ENCODE data around the gene PRR22. TPM values are rescaled to one million over a fixed set of nuclear protein-coding genes. Genes with fewer than 3 reads are reported as not detected.
"Not testable (repeated sequence)": the region's sequence is repeated elsewhere in the genome, so short reads cannot be mapped to it uniquely, and the experiment has no call there.

The PRR22 gene
- total RNA-seq, 2 experiments from 2014 or later = 2.1 to 6.0 TPM

DNA sequence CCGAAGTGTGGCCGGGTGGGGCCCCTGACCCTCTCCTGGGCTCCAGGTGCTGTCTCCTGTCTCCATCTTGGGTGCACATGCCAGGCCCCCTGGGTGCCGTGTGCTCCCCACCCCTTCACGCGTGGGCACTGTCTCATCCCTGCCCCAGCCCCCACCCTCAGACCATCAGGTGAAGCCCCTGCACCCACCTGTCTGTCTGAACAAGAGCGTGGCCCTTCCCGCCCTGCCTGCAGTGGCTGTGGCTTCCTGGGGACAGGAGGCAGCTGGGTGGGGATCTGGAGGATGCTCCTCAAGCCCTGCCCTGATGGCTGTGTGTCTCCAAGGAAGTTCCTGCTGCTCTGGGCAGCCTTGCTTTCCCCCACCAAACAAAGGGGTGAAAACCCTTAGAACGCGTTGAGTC, 2.2 kb downstream of the PRR22 start:
- H3K27ac Mint-ChIP-seq = no peak overlapping the region
- H3K4me1 Mint-ChIP-seq = no peaks in the 10 kb centered on the region
- no peaks in the 10 kb centered on the region for H3K27me3 Mint-ChIP-seq
- no peaks in the 10 kb centered on the region for H3K9me3 Mint-ChIP-seq (ENCODE audit: low read depth)
- CTCF ChIA-PET = no interaction called here
- no peak for ATAC-seq
- DNase-seq = no peak
- H3K4me3 Mint-ChIP-seq = no peak overlapping the region
- peaks cover 11% of the 10 kb centered on the region for H3K36me3 Mint-ChIP-seq

- H3K27me3 Mint-ChIP-seq; H3K36me3 Mint-ChIP-seq; H3K4me1 Mint-ChIP-seq; DNase-seq; ATAC-seq; H3K4me3 Mint-ChIP-seq; H3K27ac Mint-ChIP-seq; H3K9me3 Mint-ChIP-seq (ENCODE audit: low read depth): not testable (repeated sequence)
- CTCF ChIA-PET = interaction anchor here (0.8 kb wide), 1 partner anchor 23 kb away, joined by 3 read pairs; no protein-coding TSS in a partner anchor
Measured at GRCh38 chr19:5780916-5781315, 3.6 kb downstream of the PRR22 start.

- CTCF ChIA-PET = no interaction called here
- no peak overlapping the region for H3K27ac Mint-ChIP-seq
Measured at GRCh38 chr19:5778402-5778801, 6.1 kb downstream of the PRR22 start.

GRCh38 chr19:5775668-5776309, 8.8 kb downstream of the PRR22 start:
- H3K27ac Mint-ChIP-seq = no peak overlapping the region
- H3K9me3 Mint-ChIP-seq (ENCODE audit: low read depth) = no peaks in the 10 kb centered on the region
- no peak overlapping the region for H3K4me3 Mint-ChIP-seq
- CTCF ChIA-PET = no interaction called here
- H3K4me1 Mint-ChIP-seq = no peaks in the 10 kb centered on the region
- ATAC-seq = no peak
- H3K36me3 Mint-ChIP-seq = no peaks in the 10 kb centered on the region
- H3K27me3 Mint-ChIP-seq = no peaks in the 10 kb centered on the region
- DNase-seq = no peak

More at GRCh38 chr19:5778402-5778801, 6.1 kb downstream of the PRR22 start:
- no peak for DNase-seq
- Mint-ChIP-seq H3K9me3 (ENCODE audit: low read depth) (no peaks in the 10 kb centered on the region), H3K27me3 (no peaks in the 10 kb centered on the region), H3K4me1 (no peaks in the 10 kb centered on the region), H3K4me3 (no peak overlapping the region), H3K36me3 (no peaks in the 10 kb centered on the region)
- no peak for ATAC-seq

DNA sequence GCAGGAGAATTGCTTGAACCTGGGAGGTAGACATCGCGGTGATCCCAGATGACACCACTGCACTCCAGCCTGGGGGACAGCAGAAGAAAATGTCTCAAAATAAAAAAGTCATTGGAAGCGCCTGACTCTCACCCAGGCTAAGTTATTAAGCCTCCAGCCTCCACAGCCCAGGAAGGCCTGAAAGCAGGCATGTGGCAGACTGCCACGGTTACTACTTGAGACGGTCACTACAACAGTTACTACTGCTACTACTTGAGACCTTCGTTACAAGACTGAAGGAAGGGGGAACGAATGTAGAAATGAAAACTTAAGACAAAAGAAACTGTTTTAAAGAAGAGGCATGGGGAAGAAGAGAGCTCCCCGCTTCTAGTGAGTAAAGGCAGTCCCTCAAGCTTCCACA, 9.6 kb downstream of the PRR22 start:
- Mint-ChIP-seq H3K36me3 (no peaks in the 10 kb centered on the region), H3K27me3 (no peaks in the 10 kb centered on the region), H3K4me1 (no peaks in the 10 kb centered on the region), H3K27ac (no peak overlapping the region), H3K4me3 (no peak overlapping the region), H3K9me3 (ENCODE audit: low read depth) (no peaks in the 10 kb centered on the region)
- CTCF ChIA-PET = no interaction called here
- DNase-seq (no peak), ATAC-seq (no peak)

- H3K27me3 Mint-ChIP-seq = no peaks in the 10 kb centered on the region
- H3K9me3 Mint-ChIP-seq (ENCODE audit: low read depth) = no peaks in the 10 kb centered on the region
- no peak overlapping the region for H3K4me3 Mint-ChIP-seq
- ATAC-seq = no peak
- CTCF ChIA-PET = interaction anchor here (0.9 kb wide), 1 partner anchor 31 kb away, joined by 3 read pairs; no protein-coding TSS in a partner anchor
- H3K36me3 Mint-ChIP-seq = no peaks in the 10 kb centered on the region
- H3K4me1 Mint-ChIP-seq = no peaks in the 10 kb centered on the region
- no peak overlapping the region for H3K27ac Mint-ChIP-seq
- DNase-seq = no peak
Measured at GRCh38 chr19:5773276-5773675, 11.3 kb downstream of the PRR22 start.

- ATAC-seq (no peak), DNase-seq (no peak)
- no peaks in the 10 kb centered on the region for H3K9me3 Mint-ChIP-seq (ENCODE audit: low read depth)
- H3K4me1 Mint-ChIP-seq = no peaks in the 10 kb centered on the region
- H3K36me3 Mint-ChIP-seq = no peaks in the 10 kb centered on the region
- H3K4me3 Mint-ChIP-seq = no peak overlapping the region
- no peak overlapping the region for H3K27ac Mint-ChIP-seq
- no peaks in the 10 kb centered on the region for H3K27me3 Mint-ChIP-seq
- CTCF ChIA-PET = interaction anchor here (0.9 kb wide), 2 partner anchors 22 to 32 kb away, joined by 3 read pairs; no protein-coding TSS in a partner anchor
Measured at GRCh38 chr19:5772416-5772815, 12.1 kb downstream of the PRR22 start.

- no peaks in the 10 kb centered on the region for H3K27me3 Mint-ChIP-seq
- H3K27ac Mint-ChIP-seq = no peak overlapping the region
- H3K36me3 Mint-ChIP-seq = no peaks in the 10 kb centered on the region
- DNase-seq (no peak), ATAC-seq (no peak)
- H3K4me1 Mint-ChIP-seq = no peaks in the 10 kb centered on the region
- H3K4me3 Mint-ChIP-seq = no peak overlapping the region
- no peaks in the 10 kb centered on the region for H3K9me3 Mint-ChIP-seq (ENCODE audit: low read depth)
- CTCF ChIA-PET = no interaction called here
Measured at GRCh38 chr19:5767949-5768348, 16.6 kb downstream of the PRR22 start.

GRCh38 chr19:5765220-5765619, 19.3 kb downstream of the PRR22 start:
- Mint-ChIP-seq H3K4me1 (no peaks in the 10 kb centered on the region), H3K27me3 (no peaks in the 10 kb centered on the region), H3K9me3 (ENCODE audit: low read depth) (peaks cover 5% of the 10 kb centered on the region), H3K27ac (no peak overlapping the region), H3K4me3 (no peak overlapping the region), H3K36me3 (no peaks in the 10 kb centered on the region)
- CTCF ChIA-PET = no interaction called here
- DNase-seq (no peak), ATAC-seq (no peak)

- DNase-seq (no peak), ATAC-seq (no peak)
- Mint-ChIP-seq H3K9me3 (ENCODE audit: low read depth) (peaks cover 5% of the 10 kb centered on the region), H3K4me1 (no peaks in the 10 kb centered on the region), H3K36me3 (no peaks in the 10 kb centered on the region), H3K27ac (no peak overlapping the region), H3K27me3 (no peaks in the 10 kb centered on the region), H3K4me3 (no peak overlapping the region)
- CTCF ChIA-PET = no interaction called here
Measured at GRCh38 chr19:5762608-5763217, 21.8 kb downstream of the PRR22 start.

DNA sequence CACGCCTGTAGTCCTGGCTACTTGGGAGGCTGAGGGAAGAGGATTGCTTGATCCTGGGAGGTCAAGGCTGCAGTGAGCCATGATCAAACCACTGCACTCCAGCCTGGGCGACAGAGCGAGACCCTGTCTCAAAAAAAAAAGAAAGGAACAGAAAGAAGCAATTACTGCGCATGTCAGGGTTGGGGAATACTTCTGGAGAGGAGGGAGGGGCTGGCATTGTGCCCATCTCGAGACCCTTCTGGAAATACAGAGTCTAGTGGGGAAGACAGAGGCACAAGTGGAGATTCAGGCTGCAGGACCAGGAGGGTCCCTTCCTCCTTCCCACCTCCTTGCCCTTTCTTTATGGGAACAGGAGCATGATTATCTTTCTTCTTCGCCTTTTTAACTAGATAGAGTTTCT, 30.8 kb downstream of the PRR22 start:
- ATAC-seq = no peak
- no peak overlapping the region for H3K27ac Mint-ChIP-seq
- peaks cover 2% of the 10 kb centered on the region for H3K27me3 Mint-ChIP-seq
- no peaks in the 10 kb centered on the region for H3K9me3 Mint-ChIP-seq (ENCODE audit: low read depth)
- CTCF ChIA-PET = interaction anchor here (0.7 kb wide), 1 partner anchor 41 kb away, joined by 4 read pairs; no protein-coding TSS in a partner anchor
- no peaks in the 10 kb centered on the region for H3K36me3 Mint-ChIP-seq
- DNase-seq = no peak
- H3K4me1 Mint-ChIP-seq = no peaks in the 10 kb centered on the region
- H3K4me3 Mint-ChIP-seq = no peak overlapping the region

DNA sequence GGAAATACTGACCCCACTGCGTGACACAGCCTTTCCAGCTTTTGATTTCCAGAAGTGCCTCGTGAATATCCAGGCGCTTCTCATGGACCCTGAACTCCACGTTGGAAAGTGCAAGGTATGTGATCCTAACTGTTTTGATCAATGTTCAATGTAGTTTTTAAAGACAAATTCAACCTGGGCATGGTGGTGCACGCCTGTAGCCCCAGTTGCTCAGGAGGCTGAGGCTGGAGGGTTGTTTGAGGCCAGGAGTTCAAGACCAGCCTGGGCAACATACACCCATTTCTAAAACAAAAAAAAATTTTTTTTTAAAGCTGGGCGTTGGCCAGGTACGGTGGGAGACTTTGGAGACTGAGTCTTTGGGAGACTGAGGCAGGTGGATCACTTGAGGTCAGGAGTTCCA, 32.8 kb downstream of the PRR22 start:
- CTCF ChIA-PET = no interaction called here
- DNase-seq = no peak
- Mint-ChIP-seq H3K9me3 (ENCODE audit: low read depth) (no peaks in the 10 kb centered on the region), H3K27me3 (peaks cover 4% of the 10 kb centered on the region), H3K36me3 (no peaks in the 10 kb centered on the region), H3K27ac (no peak overlapping the region), H3K4me3 (no peak overlapping the region), H3K4me1 (no peaks in the 10 kb centered on the region)
- ATAC-seq = no peak

DNA sequence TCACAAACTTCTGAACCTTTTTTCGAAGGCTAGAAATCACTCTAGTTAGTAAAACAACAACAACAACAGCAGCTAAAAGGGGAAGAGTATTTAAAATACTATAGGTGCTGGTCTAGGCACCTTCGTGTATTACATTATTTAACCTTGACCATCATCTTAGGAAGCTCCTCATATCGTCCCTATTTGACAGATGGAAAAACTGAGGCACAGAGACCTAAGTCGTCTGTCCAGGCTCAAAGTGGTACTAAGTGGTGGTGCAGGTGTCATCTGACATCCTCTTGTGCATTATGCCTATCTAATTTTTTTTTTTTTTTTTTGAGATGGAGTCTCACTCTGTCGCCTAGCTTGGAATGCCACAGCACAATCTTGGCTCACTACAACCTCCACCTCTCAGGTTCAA, 35.0 kb downstream of the PRR22 start:
- DNase-seq (no peak), ATAC-seq (no peak)
- Mint-ChIP-seq H3K4me3 (no peak overlapping the region), H3K9me3 (ENCODE audit: low read depth) (no peaks in the 10 kb centered on the region), H3K4me1 (no peaks in the 10 kb centered on the region), H3K27ac (no peak overlapping the region), H3K36me3 (no peaks in the 10 kb centered on the region), H3K27me3 (peaks cover 7% of the 10 kb centered on the region)
- CTCF ChIA-PET = interaction anchor here (0.6 to 1.3 kb wide), 3 partner anchors 12 to 55 kb away, joined by 3 read pairs; no protein-coding TSS in a partner anchor

GRCh38 chr19:5748920-5749319, 35.6 kb downstream of the PRR22 start:
- not testable (repeated sequence) for H3K4me3 Mint-ChIP-seq; H3K9me3 Mint-ChIP-seq (ENCODE audit: low read depth); H3K27me3 Mint-ChIP-seq; H3K36me3 Mint-ChIP-seq; DNase-seq; H3K27ac Mint-ChIP-seq; ATAC-seq; H3K4me1 Mint-ChIP-seq
- CTCF ChIA-PET = interaction anchor here (1.1 to 1.3 kb wide), 2 partner anchors 20 to 55 kb away, joined by 3 read pairs; no protein-coding TSS in a partner anchor

All from activated CD8-positive, alpha-beta memory T cell treated with anti-CD3 and anti-CD28 coated beads, Interleukin-2, amount 10 ng/mL, durations not matched to agents 7 days and 5 days (primary cell).